IPS DF 6.9 (cell line): ENCODE measurements around the gene CNOT10.
A peak's percentile ranks its signal among the peaks of the same experiment; 100 is the strongest.
"Not testable (repeated sequence)": the region's sequence is repeated elsewhere in the genome, so short reads cannot be mapped to it uniquely, and the experiment has no call there.

Source experiments
- DNase-seq: peaks from one replicate; pipeline ENCODE4 v3.0.0-alpha.2; 2013; ENCODE audit warnings: low read depth, low spot score
- H3K27ac ChIP-seq: one replicate; pipeline ENCODE4 v1.5.1; 2013; ENCODE audit warnings: low read length, control low read depth
- H3K27me3 ChIP-seq: 2 replicates; pipeline ENCODE4 v1.6.1; 2013; ENCODE audit warnings: mild to moderate bottlenecking, low read length; ENCODE audit not compliant: control insufficient read depth, insufficient read depth
- H3K36me3 ChIP-seq: 2 replicates; pipeline ENCODE4 v1.6.1; 2013; ENCODE audit warnings: low read length; ENCODE audit not compliant: control insufficient read depth, insufficient read depth
- H3K4me1 ChIP-seq: 2 replicates; pipeline ENCODE4 v1.6.1; 2013; ENCODE audit warnings: low read length; ENCODE audit not compliant: control insufficient read depth, insufficient read depth
- H3K4me3 ChIP-seq: 2 replicates; pipeline ENCODE4 v1.5.1; 2013; ENCODE audit warnings: mild to moderate bottlenecking, low read length
- H3K9me3 ChIP-seq: 2 replicates; pipeline ENCODE4 v1.6.1; 2013; ENCODE audit warnings: low read length, inconsistent platforms; ENCODE audit not compliant: control insufficient read depth, insufficient read depth
- WGBS: extraction: QIAGEN DNeasy Blood & Tissue Kit; methylation state at CpG from one replicate; pipeline ENCODE4 v1.1.7; 2013; ENCODE audit warnings: mixed read lengths, missing lambda C conversion rate; ENCODE audit not compliant: insufficient read length, insufficient coverage; 5-methylcytosine and 5-hydroxymethylcytosine counted together

The CNOT10 gene

DNA sequence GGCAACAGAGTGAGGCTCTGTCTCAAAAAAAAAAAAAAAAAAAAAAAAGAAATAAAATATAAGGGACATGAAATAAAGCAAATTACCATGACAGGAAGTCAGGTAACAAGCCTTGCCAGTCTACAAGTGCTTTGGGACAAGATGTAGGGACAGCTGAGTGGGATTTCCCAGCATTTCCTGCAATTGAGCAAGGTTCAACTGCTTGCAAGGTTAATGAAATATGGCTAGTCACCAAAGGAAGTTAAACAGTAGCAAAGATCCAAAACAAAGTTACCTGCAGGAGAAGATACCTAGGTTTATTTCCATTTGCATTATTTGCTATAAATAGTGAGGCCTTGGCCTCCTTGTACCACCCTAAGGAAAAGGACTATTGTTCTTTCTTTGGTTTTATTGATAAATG, 22.3 kb upstream of the CNOT10 start:
- no peak overlapping the region for H3K4me3 ChIP-seq
- H3K4me1 ChIP-seq = no peaks in the 10 kb centered on the region
- no peak for DNase-seq
- H3K27ac ChIP-seq = no peak overlapping the region
- H3K27me3 ChIP-seq = no peaks in the 10 kb centered on the region
- no peaks in the 10 kb centered on the region for H3K9me3 ChIP-seq
- H3K36me3 ChIP-seq = no peaks in the 10 kb centered on the region

DNA sequence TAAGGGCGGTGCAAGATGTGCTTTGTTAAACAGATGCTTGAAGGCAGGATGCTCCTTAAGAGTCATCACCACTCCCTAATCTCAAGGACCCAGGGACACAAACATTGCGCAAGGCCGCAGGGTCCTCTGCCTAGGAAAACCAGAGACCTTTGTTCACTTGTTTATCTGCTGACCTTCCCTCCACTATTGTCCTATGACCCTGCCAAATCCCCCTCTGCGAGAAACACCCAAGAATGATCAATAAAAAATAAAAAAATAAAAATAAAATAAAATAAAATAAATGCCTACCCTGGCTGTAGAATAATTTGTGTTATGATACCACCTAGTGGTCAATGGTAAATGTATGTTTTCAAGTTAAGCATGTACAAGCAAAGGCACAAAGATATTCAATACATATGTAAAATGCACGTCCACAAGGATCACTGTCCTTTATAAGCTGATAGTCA, 20.3 kb upstream of the CNOT10 start:
- no CpG with 5 or more reads among the region's 5 CpGs for WGBS
- not testable (repeated sequence) for DNase-seq, H3K4me1 ChIP-seq, H3K36me3 ChIP-seq, H3K27me3 ChIP-seq, H3K4me3 ChIP-seq, H3K9me3 ChIP-seq, H3K27ac ChIP-seq

GRCh38 chr3:32667072-32667582, 17.9 kb upstream of the CNOT10 start:
- DNase-seq = no peak
- Histone ChIP-seq H3K27me3 (no peaks in the 10 kb centered on the region), H3K36me3 (no peaks in the 10 kb centered on the region), H3K9me3 (no peaks in the 10 kb centered on the region), H3K4me1 (no peaks in the 10 kb centered on the region), H3K4me3 (no peak overlapping the region), H3K27ac (no peak overlapping the region)
- no CpG with 5 or more reads among the region's 3 CpGs for WGBS

DNA sequence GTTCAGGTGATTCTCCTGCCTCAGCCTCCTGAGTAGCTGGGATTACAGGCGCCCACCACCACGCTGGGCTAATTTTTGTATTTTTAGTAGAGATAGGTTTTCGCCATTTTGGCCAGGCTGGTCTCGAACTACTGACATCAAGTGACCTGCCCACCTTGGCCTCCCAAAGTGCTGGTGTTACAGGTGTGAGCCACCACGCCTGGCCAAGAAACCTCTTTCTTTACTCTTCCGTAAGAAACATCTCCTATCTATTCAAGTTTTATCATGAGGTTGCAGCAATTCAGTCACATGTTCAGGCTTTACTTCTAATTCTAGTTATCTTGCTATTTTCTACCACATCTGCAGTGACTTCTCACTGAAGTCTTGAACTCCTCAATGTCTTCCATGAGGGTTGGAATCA, 15.8 kb upstream of the CNOT10 start:
- not testable (repeated sequence) for H3K36me3 ChIP-seq, H3K4me3 ChIP-seq, H3K27me3 ChIP-seq, DNase-seq, H3K4me1 ChIP-seq, H3K9me3 ChIP-seq, H3K27ac ChIP-seq
- no CpG with 5 or more reads among the region's 6 CpGs for WGBS

GRCh38 chr3:32673730-32674129, 11.3 kb upstream of the CNOT10 start:
- not testable (repeated sequence) for DNase-seq

DNA sequence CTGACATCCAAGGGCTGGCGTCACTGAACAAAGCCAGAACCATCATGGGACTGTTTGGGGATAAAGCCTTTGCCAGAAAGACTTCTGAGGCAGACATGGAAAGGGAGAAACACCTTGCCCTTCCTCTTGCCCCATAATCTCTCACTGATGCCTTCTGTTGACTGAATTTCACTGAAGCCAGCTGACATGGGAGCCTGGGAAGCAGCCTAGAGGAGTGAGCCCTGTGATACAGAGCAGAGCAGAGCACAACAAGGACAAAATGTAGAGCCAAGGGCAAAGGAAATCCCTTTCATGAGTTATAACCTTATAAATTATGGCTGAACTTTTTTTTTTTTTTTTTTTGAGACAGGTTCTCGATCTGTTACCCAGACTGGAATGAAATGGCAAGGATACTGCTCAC, 9.8 kb upstream of the CNOT10 start:
- Histone ChIP-seq H3K36me3 (no peaks in the 10 kb centered on the region), H3K27me3 (no peaks in the 10 kb centered on the region), H3K27ac (no peak overlapping the region), H3K4me1 (no peaks in the 10 kb centered on the region), H3K4me3 (no peak overlapping the region), H3K9me3 (no peaks in the 10 kb centered on the region)
- no peak for DNase-seq
- WGBS = no CpG with 5 or more reads among the region's 2 CpGs

More at GRCh38 chr3:32673730-32674129, 11.3 kb upstream of the CNOT10 start:
- H3K27ac ChIP-seq, H3K27me3 ChIP-seq, H3K4me3 ChIP-seq, H3K9me3 ChIP-seq, H3K4me1 ChIP-seq, H3K36me3 ChIP-seq: not testable (repeated sequence)
- WGBS = no CpG with 5 or more reads among the region's 3 CpGs

- H3K36me3 ChIP-seq = no peaks in the 10 kb centered on the region
- no peaks in the 10 kb centered on the region for H3K27me3 ChIP-seq
- no peak overlapping the region for H3K4me3 ChIP-seq
- no peak overlapping the region for H3K27ac ChIP-seq
- no CpG with 5 or more reads among the region's 1 CpG for WGBS
- H3K9me3 ChIP-seq = no peaks in the 10 kb centered on the region
- no peaks in the 10 kb centered on the region for H3K4me1 ChIP-seq
- DNase-seq = no peak
Observed at GRCh38 chr3:32675650-32676049, 9.3 kb upstream of the CNOT10 start.

DNA sequence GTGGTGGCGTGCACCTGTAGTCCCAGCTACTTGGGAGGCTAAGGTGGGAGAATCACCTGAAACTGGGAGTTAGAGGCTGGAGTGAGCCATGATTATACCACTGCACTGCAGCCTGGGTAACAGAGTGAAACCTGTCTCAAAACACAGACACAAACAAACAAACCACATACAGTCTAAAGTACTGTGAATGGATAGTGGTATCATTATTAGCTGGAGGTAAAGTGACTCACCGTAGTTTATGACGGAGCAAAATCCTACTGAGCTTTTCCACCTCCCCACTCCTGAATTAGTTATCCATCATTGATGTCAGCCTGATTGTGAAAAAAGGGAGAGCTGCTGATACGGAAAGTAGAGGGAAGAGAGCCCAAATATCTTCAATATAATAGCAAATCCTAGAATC, 3.2 kb upstream of the CNOT10 start:
- H3K4me1 ChIP-seq = no peaks in the 10 kb centered on the region; the same call in 1 of the 2 replicates
- no peak overlapping the region for H3K4me3 ChIP-seq
- H3K36me3 ChIP-seq = no peaks in the 10 kb centered on the region
- no peaks in the 10 kb centered on the region for H3K27me3 ChIP-seq
- no peak for DNase-seq
- H3K27ac ChIP-seq = no peak overlapping the region
- no peaks in the 10 kb centered on the region for H3K9me3 ChIP-seq
- no CpG with 5 or more reads among the region's 4 CpGs for WGBS

DNA sequence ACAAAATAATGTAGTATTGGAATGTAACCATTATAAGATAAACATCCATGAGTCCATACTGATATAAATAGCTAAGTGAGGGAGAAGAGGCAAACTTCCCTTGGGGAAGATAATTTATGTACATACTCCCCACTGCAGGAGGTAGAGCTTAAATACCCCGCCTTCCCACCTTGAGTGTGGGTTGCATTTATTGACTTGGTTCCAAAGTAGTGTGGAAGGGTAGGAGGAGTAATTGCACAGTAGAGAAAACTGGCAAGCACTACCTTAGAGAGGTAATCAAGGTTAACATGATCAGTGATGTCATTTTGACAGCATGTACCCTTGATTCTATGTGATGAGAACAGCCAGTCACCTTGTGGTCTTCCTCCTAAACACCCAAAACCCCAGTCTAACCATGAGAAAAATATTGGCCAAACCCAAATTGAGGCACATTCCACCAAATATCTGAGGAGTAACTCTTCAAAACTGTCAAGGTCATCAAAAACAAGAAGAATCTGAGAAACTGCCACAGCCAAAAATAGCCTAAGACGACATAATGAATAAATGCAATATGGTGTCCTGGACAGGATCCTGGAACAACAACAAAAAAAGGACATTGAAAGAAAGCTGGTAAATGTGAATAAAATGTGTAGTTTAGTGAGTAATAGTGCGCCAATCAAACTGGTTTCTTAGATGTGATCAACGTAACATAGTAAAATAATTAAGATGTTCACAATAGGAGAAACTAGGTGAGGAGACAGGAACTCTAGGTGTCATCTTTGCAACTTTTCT, 774 bp upstream of the CNOT10 start:
- no CpG with 5 or more reads among the region's 4 CpGs for WGBS
- Histone ChIP-seq H3K27ac (no peak overlapping the region), H3K36me3 (no peaks in the 10 kb centered on the region), H3K9me3 (no peaks in the 10 kb centered on the region), H3K4me3 (no peak overlapping the region; the same call in 1 of the 2 replicates), H3K4me1 (no peaks in the 10 kb centered on the region; the same call in 1 of the 2 replicates), H3K27me3 (no peaks in the 10 kb centered on the region)
- DNase-seq = no peak

DNA sequence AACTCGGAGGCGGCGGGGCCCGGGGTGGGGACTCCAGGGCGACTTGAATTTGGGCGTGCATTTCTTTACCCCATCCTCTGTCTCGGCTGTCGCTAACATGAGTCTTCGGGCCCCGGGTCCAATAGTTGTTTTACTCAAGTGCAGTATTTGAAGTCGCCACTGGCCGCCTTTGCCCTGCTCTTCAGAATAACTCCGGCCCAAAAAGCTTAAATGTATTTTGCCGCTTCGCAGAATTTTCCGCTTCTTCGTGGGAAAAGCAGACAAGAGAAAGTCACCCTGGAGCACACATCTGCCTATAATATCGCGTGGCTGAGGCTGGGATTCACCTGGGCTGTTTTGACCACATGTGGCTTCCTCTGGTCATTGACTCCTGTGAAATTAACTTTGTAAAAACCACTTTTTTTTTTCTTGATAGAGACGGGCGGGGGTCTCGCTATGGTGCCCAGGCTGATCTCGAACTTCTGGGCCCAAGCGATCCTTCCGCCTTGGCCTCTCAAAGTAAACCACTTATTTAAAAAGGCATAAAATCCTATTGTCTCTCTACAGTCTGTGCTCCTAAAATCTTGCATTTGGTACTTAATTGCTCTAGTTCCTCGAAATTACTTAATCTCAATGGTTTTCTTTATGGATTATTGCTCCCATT, 676 bp downstream of the CNOT10 start:
- Histone ChIP-seq H3K4me1 (no peaks in the 10 kb centered on the region; the same call in 1 of the 2 replicates), H3K4me3 (peak overlapping the region; percentile 87), H3K36me3 (no peaks in the 10 kb centered on the region), H3K27ac (no peak overlapping the region), H3K9me3 (no peaks in the 10 kb centered on the region), H3K27me3 (no peaks in the 10 kb centered on the region)
- no peak for DNase-seq
- WGBS = no CpG with 5 or more reads among the region's 26 CpGs
